HEK293 (cell line): Measurements from ENCODE around the gene HPSE2.

ENCODE experiments used
- CTCF ChIA-PET: fragments of 350-600 bp; formaldehyde crosslinking; extraction: SDS; loops from one replicate; lab custom pipeline; 2021; ENCODE audit warnings: antibody characterized with exemption; lab: Yijun Ruan, JAX
- POLR2A ChIA-PET: fragments of 300-600 bp; formaldehyde crosslinking; extraction: SDS; loops from one replicate; lab custom pipeline; 2020; ENCODE audit warnings: antibody characterized with exemption, inconsistent platforms; lab: Yijun Ruan, JAX
- H3K27ac ChIP-seq: fragments of 200-500 bp; sonication (Bioruptor generic); 2 replicates; pipeline ENCODE4 v1.5.1; 2014; ENCODE audit warnings: low read depth, low read length, control low read depth, inconsistent platforms; ENCODE audit errors: extremely low read depth
- H3K36me3 ChIP-seq, 2 experiments: fragments of 200-500 bp in 1 of 2; sonication (Bioruptor generic) in 1 of 2; 1 replicate in 1 of 2; 2 replicates in 1 of 2; pipeline ENCODE4 v1.5.1; 2014 to 2017; ENCODE audit warnings: inconsistent platforms in 2 of 2, low read length in 2 of 2; ENCODE audit not compliant: control insufficient read depth in 2 of 2, insufficient read depth in 1 of 2
- H3K4me1 ChIP-seq: fragments of 200-500 bp; sonication (Bioruptor generic); 2 replicates; pipeline ENCODE4 v1.5.1; 2014; ENCODE audit warnings: mild to moderate bottlenecking, low read length, inconsistent platforms; ENCODE audit not compliant: control insufficient read depth, insufficient read depth
- H3K4me3 ChIP-seq: 2 replicates; pipeline ENCODE4 v1.5.1; 2011; ENCODE audit warnings: low read depth, mild to moderate bottlenecking, control low read depth, low read length, moderate library complexity
- H3K9me3 ChIP-seq: fragments of 200-500 bp; sonication (Bioruptor generic); 2 replicates; pipeline ENCODE4 v1.5.1; 2014; ENCODE audit warnings: low read depth, low read length, inconsistent platforms; ENCODE audit not compliant: control insufficient read depth, insufficient read depth
- BCL11A ChIP-seq: fragments of 450-650 bp; formaldehyde crosslinking; IDR thresholded peaks from 2 replicates; pipeline ENCODE4 v1.5.1; 2016; ENCODE audit warnings: low read depth, missing biosample characterization, missing genetic modification characterization
- ELK4 ChIP-seq: IDR thresholded peaks from 2 replicates; pipeline ENCODE4 v1.6.1; 2011; ENCODE audit warnings: mild to moderate bottlenecking, low read depth, low read length, borderline replicate concordance
- INSM2 ChIP-seq: fragments of 450-650 bp; formaldehyde crosslinking; IDR thresholded peaks from 2 replicates; pipeline ENCODE4 v1.5.1; 2016; ENCODE audit warnings: missing biosample characterization, missing genetic modification characterization
- KLF16 ChIP-seq: fragments of 450-650 bp; formaldehyde crosslinking; IDR thresholded peaks from 2 replicates; pipeline ENCODE4 v1.5.1; 2017; ENCODE audit warnings: missing biosample characterization, missing genetic modification characterization
- PRDM2 ChIP-seq: fragments of 450-650 bp; formaldehyde crosslinking; IDR thresholded peaks from 2 replicates; pipeline ENCODE4 v1.5.1; 2016; ENCODE audit warnings: missing biosample characterization, missing genetic modification characterization, borderline replicate concordance
- REPIN1 ChIP-seq: fragments of 450-650 bp; formaldehyde crosslinking; IDR thresholded peaks from 2 replicates; pipeline ENCODE4 v1.5.1; 2017; ENCODE audit warnings: missing biosample characterization, missing genetic modification characterization, low read depth
- SP2 ChIP-seq: fragments of 450-650 bp; formaldehyde crosslinking; IDR thresholded peaks from 2 replicates; pipeline ENCODE4 v1.5.1; 2016; ENCODE audit warnings: missing biosample characterization, missing genetic modification characterization
- SP3 ChIP-seq: fragments of 450-650 bp; formaldehyde crosslinking; IDR thresholded peaks from 2 replicates; pipeline ENCODE4 v1.5.1; 2016; ENCODE audit warnings: missing biosample characterization, missing genetic modification characterization
- SP7 ChIP-seq: fragments of 450-650 bp; formaldehyde crosslinking; IDR thresholded peaks from 2 replicates; pipeline ENCODE4 v1.5.1; 2016; ENCODE audit warnings: missing biosample characterization, missing genetic modification characterization
- ZBTB17 ChIP-seq: fragments of 450-650 bp; formaldehyde crosslinking; IDR thresholded peaks from 2 replicates; pipeline ENCODE4 v1.5.1; 2016; ENCODE audit warnings: missing biosample characterization, missing genetic modification characterization
- ZBTB49 ChIP-seq: fragments of 450-650 bp; formaldehyde crosslinking; IDR thresholded peaks from 2 replicates; pipeline ENCODE4 v1.5.1; 2016; ENCODE audit warnings: missing biosample characterization, missing genetic modification characterization, low read depth
- ZFHX2 ChIP-seq: fragments of 450-650 bp; formaldehyde crosslinking; conservative IDR thresholded peaks from 2 replicates; pipeline ENCODE4 v1.5.1; 2016; ENCODE audit warnings: missing biosample characterization, missing genetic modification characterization
- ZFP41 ChIP-seq: fragments of 450-650 bp; formaldehyde crosslinking; IDR thresholded peaks from 2 replicates; pipeline ENCODE4 v1.5.1; 2016; ENCODE audit warnings: missing biosample characterization, missing genetic modification characterization, borderline replicate concordance
- ZIC2 ChIP-seq: fragments of 450-650 bp; formaldehyde crosslinking; IDR thresholded peaks from 2 replicates; pipeline ENCODE4 v1.5.1; 2016; ENCODE audit warnings: missing biosample characterization, missing genetic modification characterization
- ZNF112 ChIP-seq: fragments of 450-650 bp; formaldehyde crosslinking; IDR thresholded peaks from 2 replicates; pipeline ENCODE4 v1.5.0; 2017; ENCODE audit warnings: missing biosample characterization, missing genetic modification characterization
- ZNF121 ChIP-seq: fragments of 450-650 bp; formaldehyde crosslinking; IDR thresholded peaks from 2 replicates; pipeline ENCODE4 v1.5.1; 2016; ENCODE audit warnings: missing biosample characterization, missing genetic modification characterization
- ZNF16 ChIP-seq: fragments of 450-650 bp; formaldehyde crosslinking; IDR thresholded peaks from 2 replicates; pipeline ENCODE4 v1.5.1; 2016; ENCODE audit warnings: low read depth, missing biosample characterization, missing genetic modification characterization
- ZNF221 ChIP-seq: fragments of 450-650 bp; formaldehyde crosslinking; IDR thresholded peaks from 2 replicates; pipeline ENCODE4 v1.5.1; 2017; ENCODE audit warnings: missing biosample characterization, missing genetic modification characterization, borderline replicate concordance
- ZNF350 ChIP-seq: fragments of 450-650 bp; formaldehyde crosslinking; IDR thresholded peaks from 2 replicates; pipeline ENCODE4 v1.5.0; 2017; ENCODE audit warnings: missing biosample characterization, mild to moderate bottlenecking, missing genetic modification characterization
- ZNF521 ChIP-seq: fragments of 450-650 bp; formaldehyde crosslinking; IDR thresholded peaks from 2 replicates; pipeline ENCODE4 v1.5.1; 2017; ENCODE audit warnings: missing biosample characterization, mild to moderate bottlenecking, missing genetic modification characterization
- ZNF560 ChIP-seq: fragments of 450-650 bp; formaldehyde crosslinking; IDR thresholded peaks from 2 replicates; pipeline ENCODE4 v1.5.1; 2017; ENCODE audit warnings: missing biosample characterization, missing genetic modification characterization, borderline replicate concordance
- ZNF596 ChIP-seq: fragments of 450-650 bp; IDR thresholded peaks from 2 replicates; pipeline ENCODE4 v1.5.0; 2018; ENCODE audit warnings: missing biosample characterization, mild to moderate bottlenecking, missing genetic modification characterization, moderate library complexity
- ZNF600 ChIP-seq: fragments of 450-650 bp; formaldehyde crosslinking; IDR thresholded peaks from 2 replicates; pipeline ENCODE4 v1.5.1; 2016; ENCODE audit warnings: missing biosample characterization, missing genetic modification characterization
- ZNF658 ChIP-seq: fragments of 450-650 bp; formaldehyde crosslinking; IDR thresholded peaks from 2 replicates; pipeline ENCODE4; 2016; ENCODE audit warnings: missing biosample characterization, missing genetic modification characterization
- ZNF701 ChIP-seq: fragments of 450-650 bp; formaldehyde crosslinking; IDR thresholded peaks from 2 replicates; pipeline ENCODE4 v1.5.1; 2016; ENCODE audit warnings: missing biosample characterization, missing genetic modification characterization
- ZNF785 ChIP-seq: fragments of 450-650 bp; formaldehyde crosslinking; IDR thresholded peaks from 2 replicates; pipeline ENCODE4 v1.5.1; 2016; ENCODE audit warnings: missing biosample characterization, missing genetic modification characterization
- ZSCAN23 ChIP-seq: fragments of 450-650 bp; formaldehyde crosslinking; IDR thresholded peaks from 2 replicates; pipeline ENCODE4 v1.5.1; 2016; ENCODE audit warnings: missing biosample characterization, missing genetic modification characterization
- ZSCAN30 ChIP-seq: fragments of 450-650 bp; IDR thresholded peaks from 2 replicates; pipeline ENCODE4 v1.5.1; 2018; ENCODE audit warnings: missing biosample characterization, mild to moderate bottlenecking, missing genetic modification characterization, moderate library complexity

HPSE2 gene

GRCh38 chr10:98411768-98412167 is 823.9 kb downstream of the HPSE2 start:
- no peak for TF ChIP-seq ZSCAN23
- TF ChIP-seq INSM2: no peak
- TF ChIP-seq REPIN1: no peak
- TF ChIP-seq ZNF701: no peak
- TF ChIP-seq ZNF221 (tag by site-specific recombination): no peak
- TF ChIP-seq ZNF350: no peak
- TF ChIP-seq ZFHX2: no peak
- TF ChIP-seq BCL11A: no peak
- no peak for TF ChIP-seq ZNF112 (tag by site-specific recombination)
- no peak for TF ChIP-seq ZNF596
- TF ChIP-seq ZNF16: no peak
- no peak for TF ChIP-seq ZNF600 (tag by site-specific recombination)
- TF ChIP-seq SP3: no peak
- no peak for TF ChIP-seq ZFP41 (tag by site-specific recombination)
- TF ChIP-seq ZNF521 (tag by site-specific recombination): no peak
- TF ChIP-seq SP7 (tag by site-specific recombination): no peak
- CTCF ChIA-PET: interaction anchor here (0.6 to 1.0 kb wide), 3 partner anchors 10 to 13 kb away, joined by 3 to 4 read pairs (median 3); no protein-coding TSS in a partner anchor
- Histone ChIP-seq H3K9me3 (no peaks in the 10 kb centered on the region), H3K4me1 (peaks cover 6% of the 10 kb centered on the region), H3K4me3 (no peak overlapping the region), H3K27ac (no peak overlapping the region), H3K36me3 (peaks cover 0 to 1% of the 10 kb centered on the region in 2 experiments; a peak in 1 of 3 replicates)
- POLR2A ChIA-PET: no interaction called here

GRCh38 chr10:98411166-98411565 is 824.5 kb downstream of the HPSE2 start:
- POLR2A ChIA-PET: no interaction called here
- no peak overlapping the region for H3K27ac ChIP-seq
- CTCF ChIA-PET: interaction anchor here (0.6 to 1.0 kb wide), 3 partner anchors 10 to 14 kb away, joined by 3 to 4 read pairs (median 3); no protein-coding TSS in a partner anchor
- no peaks in the 10 kb centered on the region for H3K9me3 ChIP-seq
- no peaks in the 10 kb centered on the region for H3K36me3 ChIP-seq
- H3K4me1 ChIP-seq: peaks cover 6% of the 10 kb centered on the region
- no peak overlapping the region for H3K4me3 ChIP-seq
- TF ChIP-seq ZNF521 (tag by site-specific recombination) (no peak), ZIC2 (tag by site-specific recombination) (no peak), ZNF121 (tag by site-specific recombination) (no peak), ZBTB49 (tag by site-specific recombination) (no peak), ZNF785 (no peak), SP2 (no peak), ZBTB17 (tag by site-specific recombination) (no peak), KLF16 (tag by site-specific recombination) (no peak), ZSCAN30 (tag by site-specific recombination) (no peak), PRDM2 (no peak), ZNF560 (tag by site-specific recombination) (no peak), ZNF658 (tag by site-specific recombination) (no peak), ELK4 (no peak)
